Fibroblast of mammary gland (primary cell): ENCODE data around the gene RAB32.
"Not testable (repeated sequence)": the region's sequence is repeated elsewhere in the genome, so short reads cannot be mapped to it uniquely, and the experiment has no call there.

Experiments used
- DNase-seq: peaks from one replicate; pipeline ENCODE4 v3.0.0-alpha.2; 2010; ENCODE audit warnings: low read depth
- H3K4me3 ChIP-seq: 2 replicates; pipeline ENCODE4 v1.5.1; 2011; ENCODE audit warnings: low read depth, mild to moderate bottlenecking, low read length, moderate library complexity; ENCODE audit not compliant: control insufficient read depth
- TF ChIP-seq, protein P1 (sequence below): conservative IDR thresholded peaks from 2 replicates; pipeline ENCODE4 v1.5.1; 2011; ENCODE audit warnings: low read depth, low read length, inconsistent platforms; ENCODE audit not compliant: control insufficient read depth, insufficient read depth

The RAB32 gene

DNA sequence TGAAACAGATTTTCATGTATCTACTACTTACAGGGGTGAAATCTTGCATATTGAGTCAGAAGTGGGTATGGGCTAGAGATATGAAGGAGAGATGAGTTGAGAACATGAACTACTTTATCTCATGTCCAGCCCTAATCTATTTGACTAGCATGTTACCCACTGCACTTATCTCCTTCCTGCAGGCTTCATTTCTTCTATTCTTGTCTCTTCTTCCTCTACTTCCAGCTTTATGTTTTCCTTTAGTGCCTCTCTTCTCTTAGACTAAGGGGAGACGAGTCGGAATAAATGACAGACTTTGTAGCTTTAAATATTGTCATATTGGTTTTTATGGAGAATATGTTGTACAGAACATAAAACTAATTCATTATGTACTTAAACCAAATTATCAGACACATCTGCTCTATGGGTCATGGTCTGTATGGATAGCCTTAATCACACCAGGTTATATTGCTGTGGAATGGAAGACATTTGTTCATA is 5.3 kb downstream of the RAB32 start:
- no peak for DNase-seq
- TF ChIP-seq, protein P1, sequence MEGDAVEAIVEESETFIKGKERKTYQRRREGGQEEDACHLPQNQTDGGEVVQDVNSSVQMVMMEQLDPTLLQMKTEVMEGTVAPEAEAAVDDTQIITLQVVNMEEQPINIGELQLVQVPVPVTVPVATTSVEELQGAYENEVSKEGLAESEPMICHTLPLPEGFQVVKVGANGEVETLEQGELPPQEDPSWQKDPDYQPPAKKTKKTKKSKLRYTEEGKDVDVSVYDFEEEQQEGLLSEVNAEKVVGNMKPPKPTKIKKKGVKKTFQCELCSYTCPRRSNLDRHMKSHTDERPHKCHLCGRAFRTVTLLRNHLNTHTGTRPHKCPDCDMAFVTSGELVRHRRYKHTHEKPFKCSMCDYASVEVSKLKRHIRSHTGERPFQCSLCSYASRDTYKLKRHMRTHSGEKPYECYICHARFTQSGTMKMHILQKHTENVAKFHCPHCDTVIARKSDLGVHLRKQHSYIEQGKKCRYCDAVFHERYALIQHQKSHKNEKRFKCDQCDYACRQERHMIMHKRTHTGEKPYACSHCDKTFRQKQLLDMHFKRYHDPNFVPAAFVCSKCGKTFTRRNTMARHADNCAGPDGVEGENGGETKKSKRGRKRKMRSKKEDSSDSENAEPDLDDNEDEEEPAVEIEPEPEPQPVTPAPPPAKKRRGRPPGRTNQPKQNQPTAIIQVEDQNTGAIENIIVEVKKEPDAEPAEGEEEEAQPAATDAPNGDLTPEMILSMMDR, result no peak
- no peak overlapping the region for H3K4me3 ChIP-seq

DNA sequence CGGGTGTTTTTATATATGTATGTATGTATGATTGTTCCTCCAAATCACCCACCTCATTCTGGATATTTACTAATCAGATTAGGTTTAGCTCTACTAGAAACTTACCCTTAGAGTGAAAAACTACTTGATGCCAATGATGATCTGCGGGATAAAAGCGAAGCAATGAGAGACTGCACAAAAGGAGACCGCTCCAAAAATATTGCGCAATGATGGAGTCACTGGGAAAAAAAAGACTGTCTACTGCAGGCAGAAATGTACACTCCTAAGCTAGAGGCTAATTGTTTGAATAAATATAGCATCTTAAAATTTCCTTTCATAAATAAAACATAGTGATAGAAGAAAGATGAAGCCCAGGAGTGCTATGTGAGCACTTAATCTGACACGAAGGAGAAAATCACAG is 7.3 kb downstream of the RAB32 start:
- TF ChIP-seq, protein P1, result no peak
- H3K4me3 ChIP-seq, result no peak overlapping the region
- DNase-seq, result peak; percentile 72

DNA sequence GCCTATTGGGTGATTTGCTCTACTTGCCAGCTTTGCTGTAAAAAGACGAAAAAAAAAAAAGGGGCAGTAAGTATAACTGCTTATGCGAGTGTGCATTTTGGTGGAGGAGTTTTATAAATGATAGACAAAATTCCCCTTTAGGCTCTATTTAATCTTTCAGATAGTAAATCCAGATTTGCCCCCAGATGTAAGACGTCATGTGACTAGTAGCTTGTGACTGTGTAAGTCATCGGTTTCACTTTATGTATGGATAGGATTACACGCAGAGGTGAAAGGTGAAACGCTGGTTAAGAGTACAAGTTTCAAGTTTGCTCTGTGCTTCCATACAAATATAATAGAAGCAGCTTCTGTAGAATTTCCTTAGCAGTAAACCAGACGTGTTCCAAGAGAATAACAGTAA is 7.9 kb downstream of the RAB32 start:
- peak; percentile 11 for DNase-seq
- TF ChIP-seq, protein P1, result no peak

DNA sequence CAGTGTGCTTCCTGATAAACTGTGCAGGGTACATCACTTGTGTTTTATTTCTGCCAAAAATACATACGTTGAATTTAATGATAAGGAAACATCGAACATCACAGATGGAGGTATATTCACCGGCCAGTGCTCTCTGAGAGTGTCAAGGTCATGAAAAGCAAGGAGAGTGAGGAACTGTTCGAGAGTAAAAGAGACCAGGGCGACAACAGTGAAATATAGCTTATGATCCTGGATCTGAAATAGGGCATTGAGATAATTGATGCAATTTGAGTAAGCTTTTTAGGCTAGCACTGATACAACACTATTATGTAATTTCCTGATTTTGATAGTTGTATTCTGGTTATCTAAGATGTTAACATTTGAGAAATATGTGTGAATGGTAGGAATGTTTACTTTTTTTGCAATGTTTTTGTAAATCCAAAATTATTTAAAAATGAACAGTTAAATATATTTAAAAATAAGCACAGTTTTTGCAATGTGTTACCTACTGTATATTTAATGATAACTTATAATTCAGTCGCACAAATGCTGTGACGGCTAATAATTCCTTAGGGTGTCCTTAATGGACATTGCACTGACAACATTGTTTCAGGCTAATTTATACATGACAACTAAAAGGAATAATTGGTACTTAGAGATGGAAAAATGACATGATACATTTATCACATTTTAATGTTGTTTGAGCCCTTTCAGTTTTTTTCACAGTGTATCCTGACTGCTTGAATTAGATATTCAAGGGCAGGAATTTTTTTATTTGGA is 9.9 kb downstream of the RAB32 start:
- TF ChIP-seq, protein P1, result no peak
- DNase-seq, result no peak
- H3K4me3 ChIP-seq, result no peak overlapping the region

More for the DNA sequence above, 7.9 kb downstream of the RAB32 start:
- no peak overlapping the region for H3K4me3 ChIP-seq

DNA sequence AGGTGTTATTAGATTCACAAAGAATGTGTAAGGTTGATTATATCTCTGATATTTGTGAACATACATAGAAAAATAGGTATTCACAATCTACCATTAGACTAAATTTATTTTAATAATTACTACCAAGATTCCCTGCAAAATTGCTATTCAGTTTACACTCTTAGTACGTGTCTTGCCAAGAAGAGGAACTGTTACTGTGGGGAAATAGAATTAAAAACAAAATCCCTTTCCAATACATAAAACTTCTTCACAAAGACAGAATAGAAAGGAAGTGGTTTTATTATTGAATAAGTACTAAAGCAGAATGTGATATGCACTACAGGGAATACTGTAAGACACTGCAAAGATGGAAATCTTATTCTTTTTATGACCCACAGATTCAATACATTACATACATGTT is 17.0 kb downstream of the RAB32 start:
- no peak for DNase-seq
- TF ChIP-seq, protein P1, result no peak
- H3K4me3 ChIP-seq, result no peak overlapping the region

DNA sequence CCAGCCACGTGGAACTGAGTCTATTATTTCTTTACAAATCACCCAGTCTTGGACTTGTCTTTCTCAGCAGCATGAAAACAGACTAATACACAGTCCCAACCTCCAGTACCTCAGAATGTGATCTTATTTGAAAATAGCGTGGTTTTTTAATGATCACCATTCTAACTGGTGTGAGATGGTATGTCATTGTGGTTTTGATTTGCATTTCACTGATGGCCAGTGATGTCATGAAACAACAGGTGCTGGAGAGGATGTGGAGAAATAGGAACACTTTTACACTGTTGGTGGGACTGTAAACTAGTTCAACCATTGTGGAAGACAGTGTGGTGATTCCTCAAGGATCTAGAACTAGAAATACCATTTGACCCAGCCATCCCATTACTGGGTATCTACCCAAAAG is 23.0 kb downstream of the RAB32 start:
- H3K4me3 ChIP-seq, result not testable (repeated sequence)

DNA sequence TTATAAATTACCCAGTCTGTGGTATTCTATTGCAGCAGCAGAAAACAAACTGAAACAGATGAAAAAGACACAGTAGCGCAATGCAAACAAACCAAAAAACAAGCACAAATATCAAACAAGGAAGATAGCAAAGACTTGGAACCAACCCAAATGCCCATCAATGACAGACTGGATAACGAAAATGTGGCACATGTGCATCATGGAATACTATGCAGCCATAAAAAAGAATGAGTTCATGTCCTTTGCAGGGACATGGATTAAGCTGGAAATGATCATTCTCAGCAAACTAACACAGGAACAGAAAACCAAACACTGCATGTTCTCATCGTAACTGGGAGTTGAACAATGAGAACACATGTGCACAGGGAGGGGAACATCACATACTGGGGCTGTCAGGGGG is 25.0 kb downstream of the RAB32 start:
- H3K4me3 ChIP-seq, DNase-seq: not testable (repeated sequence)

More for the DNA sequence above, 23.0 kb downstream of the RAB32 start:
- not testable (repeated sequence) for DNase-seq

DNA sequence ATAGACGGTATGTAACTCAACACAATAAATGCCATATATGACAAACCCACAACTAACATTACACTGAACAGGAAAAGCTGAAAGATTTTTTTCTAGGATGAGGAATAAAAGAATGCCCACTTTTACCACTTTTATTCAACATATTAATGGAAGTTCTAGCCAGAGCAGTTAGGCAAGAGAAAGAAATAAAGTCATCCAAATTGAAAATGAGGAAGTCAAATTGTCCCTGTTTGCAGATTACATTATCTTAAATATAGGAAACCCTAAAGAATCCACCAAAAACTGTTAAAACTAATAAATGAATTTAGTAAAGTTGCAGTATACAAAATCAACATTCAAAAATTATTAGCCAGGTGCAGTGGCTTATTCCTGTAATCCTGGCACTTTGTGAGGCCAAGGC is 30.6 kb downstream of the RAB32 start:
- no peak for DNase-seq
- no peak overlapping the region for H3K4me3 ChIP-seq
- TF ChIP-seq, protein P1, result no peak
